ENCODE results near the gene SYT10.

Gene SYT10

GRCh38 chr12:33439587-33440011, at the start of gene SYT10:
Gene SYT10 (minus strand): TSS chr12:33439819. CDS start chr12:33439522, 297 bp downstream.
- TF ChIP-seq GATA2 (IDR thresholded peaks at IDR 0.05; ENCODE audit: low read depth, low read length), result no peak
- no peak for TF ChIP-seq GATA3 (IDR thresholded peaks at IDR 0.05; ENCODE audit: low read depth, low read length)

- no peak for TF ChIP-seq GATA3 (IDR thresholded peaks at IDR 0.05; ENCODE audit: low read depth, low read length)
- no peak for TF ChIP-seq GATA2 (IDR thresholded peaks at IDR 0.05; ENCODE audit: low read depth, low read length)
Observed at GRCh38 chr12:33488036-33488435, 48.4 kb upstream of the SYT10 start.

- TF ChIP-seq GATA3 (IDR thresholded peaks at IDR 0.05; ENCODE audit: low read depth, low read length), result no peak
- TF ChIP-seq GATA2 (IDR thresholded peaks at IDR 0.05; ENCODE audit: low read depth, low read length), result no peak
Observed at GRCh38 chr12:33486058-33486457, 46.4 kb upstream of the SYT10 start.

- TF ChIP-seq GATA2 (IDR thresholded peaks at IDR 0.05; ENCODE audit: low read depth, low read length) (no peak), GATA3 (IDR thresholded peaks at IDR 0.05; ENCODE audit: low read depth, low read length) (no peak)
Observed at GRCh38 chr12:33484161-33484560, 44.5 kb upstream of the SYT10 start.

GRCh38 chr12:33480366-33480765, 40.7 kb upstream of the SYT10 start:
- TF ChIP-seq GATA2 (IDR thresholded peaks at IDR 0.05; ENCODE audit: low read depth, low read length) (no peak), GATA3 (IDR thresholded peaks at IDR 0.05; ENCODE audit: low read depth, low read length) (no peak)

GRCh38 chr12:33476058-33476457, 36.4 kb upstream of the SYT10 start:
- TF ChIP-seq GATA2 (IDR thresholded peaks at IDR 0.05; ENCODE audit: low read depth, low read length) (no peak), GATA3 (IDR thresholded peaks at IDR 0.05; ENCODE audit: low read depth, low read length) (no peak)

- TF ChIP-seq GATA3 (IDR thresholded peaks at IDR 0.05; ENCODE audit: low read depth, low read length) (no peak), GATA2 (IDR thresholded peaks at IDR 0.05; ENCODE audit: low read depth, low read length) (no peak)
Observed at GRCh38 chr12:33472299-33472698, 32.7 kb upstream of the SYT10 start.

GRCh38 chr12:33455096-33455495, 15.5 kb upstream of the SYT10 start:
- TF ChIP-seq GATA2 (IDR thresholded peaks at IDR 0.05; ENCODE audit: low read depth, low read length) (no peak), GATA3 (IDR thresholded peaks at IDR 0.05; ENCODE audit: low read depth, low read length) (no peak)

GRCh38 chr12:33450480-33450879, 10.9 kb upstream of the SYT10 start:
- no peak for TF ChIP-seq GATA3 (IDR thresholded peaks at IDR 0.05; ENCODE audit: low read depth, low read length)
- TF ChIP-seq GATA2 (IDR thresholded peaks at IDR 0.05; ENCODE audit: low read depth, low read length), result no peak

GRCh38 chr12:33440477-33440876, 858 bp upstream of the SYT10 start:
- TF ChIP-seq GATA2 (IDR thresholded peaks at IDR 0.05; ENCODE audit: low read depth, low read length) (no peak), GATA3 (IDR thresholded peaks at IDR 0.05; ENCODE audit: low read depth, low read length) (no peak)

GRCh38 chr12:33438851-33439586, 600 bp downstream of the SYT10 start:
- TF ChIP-seq GATA3 (IDR thresholded peaks at IDR 0.05; ENCODE audit: low read depth, low read length), result no peak

GRCh38 chr12:33438025-33438772, 1.4 kb downstream of the SYT10 start:
- TF ChIP-seq GATA3 (IDR thresholded peaks at IDR 0.05; ENCODE audit: low read depth, low read length) (no peak), GATA2 (IDR thresholded peaks at IDR 0.05; ENCODE audit: low read depth, low read length) (no peak)

GRCh38 chr12:33437598-33437997, 2.0 kb downstream of the SYT10 start:
- no peak for TF ChIP-seq GATA3 (IDR thresholded peaks at IDR 0.05; ENCODE audit: low read depth, low read length)
- TF ChIP-seq GATA2 (IDR thresholded peaks at IDR 0.05; ENCODE audit: low read depth, low read length), result no peak

- TF ChIP-seq GATA3 (IDR thresholded peaks at IDR 0.05; ENCODE audit: low read depth, low read length) (no peak), GATA2 (IDR thresholded peaks at IDR 0.05; ENCODE audit: low read depth, low read length) (no peak)
Observed at GRCh38 chr12:33432992-33433391, 6.6 kb downstream of the SYT10 start.

GRCh38 chr12:33431648-33432047, 8.0 kb downstream of the SYT10 start:
- TF ChIP-seq GATA2 (IDR thresholded peaks at IDR 0.05; ENCODE audit: low read depth, low read length) (no peak), GATA3 (IDR thresholded peaks at IDR 0.05; ENCODE audit: low read depth, low read length) (no peak)

Measured in SH-SY5Y (cell line).